ENCODE results near the gene TTYH3. TPM values are rescaled to one million over a fixed set of nuclear protein-coding genes. Genes with fewer than 3 reads are reported as not detected.

Gene TTYH3
- total RNA-seq, 1 experiment from 2014 or later: 25.0 TPM

- no peaks in the 10 kb centered on the region for H4K20me1 ChIP-seq (ENCODE audit: low read length)
- no peaks in the 10 kb centered on the region for H3K4me1 ChIP-seq (ENCODE audit: insufficient read depth, low read length)
- no peak overlapping the region for H3K27ac ChIP-seq (ENCODE audit: low read length)
- H2AFZ ChIP-seq (ENCODE audit: low read length): no peak overlapping the region
- H3K4me2 ChIP-seq (ENCODE audit: low read length): no peak overlapping the region
- CTCF ChIA-PET: no interaction called here
- H3F3A ChIP-seq (ENCODE audit: low read length, unreplicated experiment): no peaks in the 10 kb centered on the region
- no peak for TF ChIP-seq EZH2phosphoT487 (IDR thresholded peaks at IDR 0.05; ENCODE audit: borderline replicate concordance, low read length)
- TF ChIP-seq EZH2 (IDR thresholded peaks at IDR 0.05; ENCODE audit: low read length, unreplicated experiment): no peak
- no peak for TF ChIP-seq CTCF (conservative IDR thresholded peaks at IDR 0.05; ENCODE audit: low read depth, low read length)
- DNase-seq (no peak), ATAC-seq (peak; percentile 7; the same call in 1 of the 2 replicates)
- no peaks in the 10 kb centered on the region for H3K9me2 ChIP-seq (replicated peaks; ENCODE audit: low read length)
- H3K36me3 ChIP-seq (ENCODE audit: low read depth, low read length): no peaks in the 10 kb centered on the region
- no peak overlapping the region for H3K9ac ChIP-seq (ENCODE audit: low read length)
- POLR2A ChIA-PET (ENCODE audit: unreplicated experiment): no interaction called here
- H3K9me3 ChIP-seq (ENCODE audit: low read length): no peaks in the 10 kb centered on the region
- no peaks in the 10 kb centered on the region for H3K79me2 ChIP-seq (ENCODE audit: low read length)
- intact Hi-C loops (cut with micrococcal nuclease): no loop called here
- H3K27me3 ChIP-seq (ENCODE audit: low read length): no peaks in the 10 kb centered on the region
- BruUV-seq (replicated peaks): no TSS peak
- no peak overlapping the region for H3K4me3 ChIP-seq (ENCODE audit: low read length)
These were observed 31.5 kb downstream of the TTYH3 start for GRCh38 chr7:2663121-2663886.

DNA sequence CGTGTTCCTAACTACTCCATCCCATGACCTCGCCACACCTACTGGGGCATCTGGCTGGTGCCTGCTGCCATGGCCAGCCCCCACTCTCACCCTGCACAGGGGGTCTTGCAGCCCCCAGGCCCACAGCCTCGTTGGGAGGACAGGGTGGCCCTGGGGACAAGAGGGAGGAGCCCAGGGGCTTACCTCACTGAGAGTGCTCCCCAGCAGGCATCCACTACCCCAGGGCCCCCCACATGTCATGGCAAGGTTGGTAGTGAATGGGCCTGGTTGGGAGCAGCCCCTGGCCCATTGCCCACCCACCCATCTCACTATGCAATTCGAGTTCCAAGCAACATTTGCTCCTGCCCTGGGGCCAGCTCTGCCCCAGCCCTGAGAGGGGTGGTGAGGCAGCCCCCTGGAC is 32.2 kb downstream of the TTYH3 start:
- POLR2A ChIA-PET (ENCODE audit: unreplicated experiment): no interaction called here

More for the DNA sequence above, 32.2 kb downstream of the TTYH3 start:
- Histone ChIP-seq H4K20me1 (ENCODE audit: low read length) (no peaks in the 10 kb centered on the region), H3K27ac (ENCODE audit: low read length) (no peak overlapping the region), H3K36me3 (ENCODE audit: low read depth, low read length) (no peaks in the 10 kb centered on the region), H3F3A (ENCODE audit: low read length, unreplicated experiment) (no peaks in the 10 kb centered on the region), H3K9me3 (ENCODE audit: low read length) (no peaks in the 10 kb centered on the region), H3K27me3 (ENCODE audit: low read length) (no peaks in the 10 kb centered on the region), H3K9me2 (replicated peaks; ENCODE audit: low read length) (no peaks in the 10 kb centered on the region), H3K4me3 (ENCODE audit: low read length) (no peak overlapping the region), H3K79me2 (ENCODE audit: low read length) (no peaks in the 10 kb centered on the region), H3K4me1 (ENCODE audit: insufficient read depth, low read length) (no peaks in the 10 kb centered on the region), H2AFZ (ENCODE audit: low read length) (no peak overlapping the region), H3K9ac (ENCODE audit: low read length) (no peak overlapping the region), H3K4me2 (ENCODE audit: low read length) (no peak overlapping the region)
- intact Hi-C loops (cut with micrococcal nuclease): no loop called here
- ATAC-seq (no peak), DNase-seq (no peak)
- no TSS peak for BruUV-seq (replicated peaks)
- CTCF ChIA-PET: no interaction called here
- TF ChIP-seq EZH2phosphoT487 (IDR thresholded peaks at IDR 0.05; ENCODE audit: borderline replicate concordance, low read length) (no peak), EZH2 (IDR thresholded peaks at IDR 0.05; ENCODE audit: low read length, unreplicated experiment) (no peak), CTCF (conservative IDR thresholded peaks at IDR 0.05; ENCODE audit: low read depth, low read length) (no peak)
